K562 (cell line): ENCODE measurements around the gene ODAD3. TPM values are rescaled to one million over a fixed set of nuclear protein-coding genes. Genes with fewer than 3 reads are reported as not detected.

Source experiments
- ARID4B ChIP-seq: sonication (generic); formaldehyde crosslinking; IDR thresholded peaks from 2 replicates; pipeline ENCODE4 v1.8.0; 2022; ENCODE audit warnings: mild to moderate bottlenecking, missing genetic modification reagents
- BRF1 ChIP-seq: IDR thresholded peaks from 3 replicates; pipeline ENCODE4 v1.6.1; 2011; ENCODE audit warnings: borderline replicate concordance, mild to moderate bottlenecking; ENCODE audit not compliant: insufficient read length; ENCODE audit errors: extremely low read depth
- CTBP1 ChIP-seq: fragments of 450-650 bp; IDR thresholded peaks from 2 replicates; pipeline ENCODE4 v1.6.1; 2016; ENCODE audit warnings: borderline replicate concordance
- CTCF ChIP-seq, 3 experiments: IDR thresholded peaks in 2 of 3; conservative IDR thresholded peaks in 1 of 3; 2 replicates each; pipeline ENCODE4 v1.5.1; 2011 to 2012; ENCODE audit warnings: low read length in 3 of 3, mild to moderate bottlenecking in 3 of 3, control low read depth in 2 of 3, improper control_type of control experiment in 1 of 3, inconsistent platforms in 1 of 3, low read depth in 1 of 3, mixed read lengths in 1 of 3, moderate library complexity in 1 of 3; ENCODE audit not compliant: insufficient read depth in 2 of 3
- DDX20 ChIP-seq: fragments of 450-650 bp; IDR thresholded peaks from 2 replicates; pipeline ENCODE4 v1.6.1; 2016; ENCODE audit warnings: missing genetic modification characterization, low read depth, mild to moderate bottlenecking, missing compliant biosample characterization, moderate library complexity
- ESRRA ChIP-seq: fragments of 450-650 bp; IDR thresholded peaks from 2 replicates; pipeline ENCODE4 v1.6.1; 2014; ENCODE audit warnings: low read depth, mild to moderate bottlenecking, moderate library complexity, borderline replicate concordance
- FOS ChIP-seq: IDR thresholded peaks from 3 replicates; pipeline ENCODE4 v1.6.1; 2011; ENCODE audit not compliant: insufficient read length; ENCODE audit errors: extremely low read depth
- KDM1A ChIP-seq, 2 experiments: fragments of 450-650 bp; IDR thresholded peaks; 2 replicates each; pipeline ENCODE4 v1.6.1; 2016; ENCODE audit warnings: mild to moderate bottlenecking in 2 of 2
- MBD2 ChIP-seq: sonication (generic); IDR thresholded peaks from 2 replicates; pipeline ENCODE4 v1.6.1; 2016; ENCODE audit warnings: low read depth, borderline replicate concordance
- MYC ChIP-seq, 2 experiments: fragments of 250-450 bp in 1 of 2; sonication (Bioruptor Pico) in 1 of 2; IDR thresholded peaks; 2 replicates each; pipeline versions ENCODE4 v1.5.1 to v1.6.1; 2012 to 2021; ENCODE audit warnings: low read depth in 2 of 2, borderline replicate concordance in 1 of 2, improper control_type of control experiment in 1 of 2, low read length in 1 of 2, mild to moderate bottlenecking in 1 of 2, moderate library complexity in 1 of 2
- NONO ChIP-seq, 2 experiments: fragments of 200-400 bp in 1 of 2; fragments of 450-650 bp in 1 of 2; formaldehyde crosslinking in 1 of 2; IDR thresholded peaks; 2 replicates each; pipeline ENCODE4 v1.6.1; 2017; ENCODE audit warnings: low read depth in 2 of 2, mild to moderate bottlenecking in 2 of 2, moderate library complexity in 2 of 2, low read length in 1 of 2
- PHB2 ChIP-seq: fragments of 450-650 bp; IDR thresholded peaks from 2 replicates; pipeline ENCODE4 v1.6.1; 2017; ENCODE audit warnings: low read depth
- PTBP1 ChIP-seq: fragments of 200-400 bp; formaldehyde crosslinking; IDR thresholded peaks from 2 replicates; pipeline ENCODE4 v1.6.1; 2017; ENCODE audit warnings: low read depth, low read length
- SAP30 ChIP-seq: fragments of 200-600 bp; sonication (generic); IDR thresholded peaks from 2 replicates; pipeline ENCODE4 v1.6.1; 2012; ENCODE audit warnings: borderline replicate concordance, low read depth, mild to moderate bottlenecking, moderate library complexity, low read length, control low read depth, inconsistent platforms; ENCODE audit not compliant: insufficient read depth, poor library complexity, severe bottlenecking
- STAT5B ChIP-seq: fragments of 250-450 bp; sonication (Bioruptor Pico); IDR thresholded peaks from 2 replicates; pipeline ENCODE4 v1.8.0; 2021; ENCODE audit warnings: mild to moderate bottlenecking, inconsistent platforms
- XRCC4 ChIP-seq: IDR thresholded peaks from one replicate; pipeline ENCODE4 v1.6.1; 2011; ENCODE audit not compliant: insufficient read depth, insufficient read length; ENCODE audit errors: extremely low read depth
- ZNF449 ChIP-seq: fragments of 250-450 bp; sonication (Bioruptor Pico); IDR thresholded peaks from 2 replicates; pipeline ENCODE4 v1.8.0; 2022; ENCODE audit warnings: moderate library complexity, mild to moderate bottlenecking, inconsistent platforms
- ZNF77 ChIP-seq: fragments of 250-450 bp; sonication (Bioruptor Pico); IDR thresholded peaks from 2 replicates; pipeline ENCODE4 v1.5.0; 2020
- polyA plus RNA-seq, 8 experiments: library from polyadenylated mRNA; depleted of rRNA in 4 of 8; stranded (reverse) in 5 of 8; unstranded in 3 of 8; fragments of >200 nt; fragmentation: Nextera tagmentation in 2 of 8; fragmentation: Illumina TruSeq in 1 of 8; extraction: Ambion mirVana in 2 of 8; extraction: Trizol in 1 of 8; gene quantifications; 2 replicates each; pipeline versions ENCODE4 v1.2.1 to v1.2.3, GENCODE V29; 2011 to 2014; ENCODE audit warnings: inconsistent platforms in 1 of 8, missing spikeins in 1 of 8
- total RNA-seq, 7 experiments: library from RNA; depleted of rRNA in 6 of 7; stranded (reverse); fragments of >200 nt in 6 of 7; fragmentation: Illumina TruSeq in 2 of 7; extraction: Trizol in 2 of 7; gene quantifications; 2 replicates each; pipeline versions ENCODE4 v1.2.1 to v1.2.3, GENCODE V29; 2011 to 2021; ENCODE audit warnings: low replicate concordance in 1 of 7

ODAD3 gene
- total and polyA plus RNA-seq, 9 of the 15 experiments (the other 6 are each of a cell fraction or from before 2014, with no cell fraction given), result 0.07 to 0.72 (median 0.14) TPM; not detected in 2

GRCh38 chr19:11481534-11482383 lies 46.8 kb upstream of the ODAD3 start (continued):
- TF ChIP-seq ZNF449 (CRISPR knock-in tag), result no peak
- TF ChIP-seq ESRRA, result no peak
- TF ChIP-seq XRCC4, result no peak
- TF ChIP-seq DDX20 (tag), result no peak
- no peak for TF ChIP-seq STAT5B (CRISPR knock-in tag)
- peak in 1 of 3 experiments; percentile 16; a peak in 1 of 6 replicates for TF ChIP-seq CTCF (IDR thresholded peaks at IDR 0.05 in 2 of 3, conservative IDR thresholded peaks at IDR 0.05 in 1 of 3; ENCODE audit: insufficient read depth in 2 of 3, low read depth in 1 of 3, low read length in 3 of 3)
- peak; percentile 94 for TF ChIP-seq CTBP1
- no peak for TF ChIP-seq BRF1
- peak; percentile 46 for TF ChIP-seq MBD2
- TF ChIP-seq MYC (IDR thresholded peaks at IDR 0.05; ENCODE audit: low read depth, low read length), result no peak
- TF ChIP-seq MYC (CRISPR knock-in tag; IDR thresholded peaks at IDR 0.05; ENCODE audit: borderline replicate concordance, low read depth), result no peak
- no peak for TF ChIP-seq ZNF77 (CRISPR knock-in tag)
- TF ChIP-seq PHB2, result no peak
- TF ChIP-seq KDM1A (IDR thresholded peaks at IDR 0.05), result peak; percentile 51 to 63; a peak in 3 of 4 replicates
- TF ChIP-seq NONO (IDR thresholded peaks at IDR 0.05; ENCODE audit: low read depth in 2 of 2, low read length in 1 of 2), result no peak
- peak; percentile 32; the same call in 1 of the 2 replicates for TF ChIP-seq ARID4B (CRISPR knock-in tag)
- TF ChIP-seq FOS, result peak; percentile 57
- peak; percentile 55 for TF ChIP-seq SAP30
- 0 out of 2 replicates have a peak, but pooled peaks have one; percentile 24 for TF ChIP-seq PTBP1
